ENCODE results near the gene GXYLT2. TPM values are rescaled to one million over a fixed set of nuclear protein-coding genes. Genes with fewer than 3 reads are reported as not detected.
"Not testable (repeated sequence)": the region's sequence is repeated elsewhere in the genome, so short reads cannot be mapped to it uniquely, and the experiment has no call there.

GXYLT2 gene
- total RNA-seq, 1 donor from 2014 or later = 7.8 TPM

DNA sequence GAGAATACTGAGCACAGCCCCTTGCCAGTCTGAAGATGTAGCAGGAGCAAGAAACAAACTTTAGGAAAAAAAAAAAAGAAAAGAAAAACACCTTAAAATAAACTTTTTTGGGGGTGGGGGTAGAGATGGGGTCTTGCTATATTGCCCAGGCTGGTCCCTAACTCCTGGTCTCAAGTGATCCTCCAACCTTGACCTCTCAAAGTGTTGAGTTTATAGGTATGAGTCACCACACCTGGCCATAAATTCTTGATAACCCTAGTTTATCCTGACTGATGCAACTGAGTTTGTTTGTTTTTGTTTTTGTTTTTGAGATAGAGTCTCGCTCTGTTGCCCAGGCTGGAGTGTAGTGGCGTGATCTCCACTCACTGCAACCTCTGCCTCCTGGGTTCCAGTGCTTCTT lies 28.4 kb downstream of the GXYLT2 start:
- no peaks in the 10 kb centered on the region for H3K9me3 Mint-ChIP-seq (ENCODE audit: unreplicated experiment)
- no peak for DNase-seq (ENCODE audit: extremely low spot score, unreplicated experiment)
- no peak overlapping the region for H3K27ac Mint-ChIP-seq (ENCODE audit: unreplicated experiment)
- H3K4me1 Mint-ChIP-seq (ENCODE audit: unreplicated experiment) = no peaks in the 10 kb centered on the region
- TF ChIP-seq, protein P1, sequence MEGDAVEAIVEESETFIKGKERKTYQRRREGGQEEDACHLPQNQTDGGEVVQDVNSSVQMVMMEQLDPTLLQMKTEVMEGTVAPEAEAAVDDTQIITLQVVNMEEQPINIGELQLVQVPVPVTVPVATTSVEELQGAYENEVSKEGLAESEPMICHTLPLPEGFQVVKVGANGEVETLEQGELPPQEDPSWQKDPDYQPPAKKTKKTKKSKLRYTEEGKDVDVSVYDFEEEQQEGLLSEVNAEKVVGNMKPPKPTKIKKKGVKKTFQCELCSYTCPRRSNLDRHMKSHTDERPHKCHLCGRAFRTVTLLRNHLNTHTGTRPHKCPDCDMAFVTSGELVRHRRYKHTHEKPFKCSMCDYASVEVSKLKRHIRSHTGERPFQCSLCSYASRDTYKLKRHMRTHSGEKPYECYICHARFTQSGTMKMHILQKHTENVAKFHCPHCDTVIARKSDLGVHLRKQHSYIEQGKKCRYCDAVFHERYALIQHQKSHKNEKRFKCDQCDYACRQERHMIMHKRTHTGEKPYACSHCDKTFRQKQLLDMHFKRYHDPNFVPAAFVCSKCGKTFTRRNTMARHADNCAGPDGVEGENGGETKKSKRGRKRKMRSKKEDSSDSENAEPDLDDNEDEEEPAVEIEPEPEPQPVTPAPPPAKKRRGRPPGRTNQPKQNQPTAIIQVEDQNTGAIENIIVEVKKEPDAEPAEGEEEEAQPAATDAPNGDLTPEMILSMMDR (IDR thresholded peaks at IDR 0.05) = no peak
- H3K4me3 Mint-ChIP-seq (ENCODE audit: unreplicated experiment) = no peak overlapping the region
- H3K36me3 Mint-ChIP-seq (ENCODE audit: unreplicated experiment) = no peaks in the 10 kb centered on the region
- H3K27me3 Mint-ChIP-seq (ENCODE audit: unreplicated experiment) = no peaks in the 10 kb centered on the region

DNA sequence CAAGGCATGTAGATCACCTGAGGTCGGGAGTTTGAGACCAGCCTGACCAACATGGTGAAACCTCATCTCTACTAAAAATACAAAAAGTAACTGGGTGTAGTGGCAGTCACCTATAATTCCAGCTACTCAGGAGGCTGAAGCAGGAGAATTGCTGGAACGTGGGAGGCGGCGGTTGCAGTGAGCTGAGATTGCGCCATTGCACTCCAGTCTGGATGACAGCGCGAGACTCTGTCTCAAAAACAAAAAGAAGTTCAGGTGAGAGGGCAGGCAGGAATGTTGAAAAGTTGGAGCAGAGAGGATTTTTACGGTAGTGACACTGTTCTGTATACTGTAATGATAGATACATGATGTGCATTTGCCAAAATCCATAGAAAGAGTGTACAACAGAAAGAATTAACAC lies 31.7 kb downstream of the GXYLT2 start:
- H3K27me3 Mint-ChIP-seq (ENCODE audit: unreplicated experiment) = no peaks in the 10 kb centered on the region
- no peaks in the 10 kb centered on the region for H3K36me3 Mint-ChIP-seq (ENCODE audit: unreplicated experiment)
- no peaks in the 10 kb centered on the region for H3K4me1 Mint-ChIP-seq (ENCODE audit: unreplicated experiment)
- no peaks in the 10 kb centered on the region for H3K9me3 Mint-ChIP-seq (ENCODE audit: unreplicated experiment)
- no peak overlapping the region for H3K4me3 Mint-ChIP-seq (ENCODE audit: unreplicated experiment)
- TF ChIP-seq, protein P1 (IDR thresholded peaks at IDR 0.05) = no peak
- H3K27ac Mint-ChIP-seq (ENCODE audit: unreplicated experiment) = no peak overlapping the region
- peak; percentile 10 for DNase-seq (ENCODE audit: extremely low spot score, unreplicated experiment)

DNA sequence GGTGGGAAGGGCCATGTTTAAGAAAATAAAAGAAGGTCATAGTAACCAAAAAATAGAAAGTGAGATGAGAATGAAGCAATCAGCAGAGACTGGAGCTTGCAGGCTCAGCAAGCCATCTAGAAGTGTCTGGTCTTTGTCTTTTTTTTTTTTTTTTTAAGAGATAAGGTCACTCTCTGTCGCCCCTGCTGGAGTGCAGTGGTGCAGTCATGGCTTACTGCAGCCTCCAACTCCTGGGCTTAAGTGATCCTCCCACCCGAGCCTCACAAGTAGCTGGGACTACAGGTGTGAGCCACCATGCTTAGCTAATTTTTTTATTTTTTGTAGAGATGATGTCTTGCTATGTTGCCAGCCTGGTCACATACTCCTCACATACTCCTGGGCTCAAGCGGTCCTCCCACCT lies 36.2 kb downstream of the GXYLT2 start:
- Mint-ChIP-seq H3K9me3 (ENCODE audit: unreplicated experiment) (no peaks in the 10 kb centered on the region), H3K27ac (ENCODE audit: unreplicated experiment) (no peak overlapping the region), H3K36me3 (ENCODE audit: unreplicated experiment) (peaks cover 1% of the 10 kb centered on the region), H3K27me3 (ENCODE audit: unreplicated experiment) (no peaks in the 10 kb centered on the region), H3K4me1 (ENCODE audit: unreplicated experiment) (no peaks in the 10 kb centered on the region), H3K4me3 (ENCODE audit: unreplicated experiment) (no peak overlapping the region)
- TF ChIP-seq, protein P1 (IDR thresholded peaks at IDR 0.05) = no peak
- no peak for DNase-seq (ENCODE audit: extremely low spot score, unreplicated experiment)

DNA sequence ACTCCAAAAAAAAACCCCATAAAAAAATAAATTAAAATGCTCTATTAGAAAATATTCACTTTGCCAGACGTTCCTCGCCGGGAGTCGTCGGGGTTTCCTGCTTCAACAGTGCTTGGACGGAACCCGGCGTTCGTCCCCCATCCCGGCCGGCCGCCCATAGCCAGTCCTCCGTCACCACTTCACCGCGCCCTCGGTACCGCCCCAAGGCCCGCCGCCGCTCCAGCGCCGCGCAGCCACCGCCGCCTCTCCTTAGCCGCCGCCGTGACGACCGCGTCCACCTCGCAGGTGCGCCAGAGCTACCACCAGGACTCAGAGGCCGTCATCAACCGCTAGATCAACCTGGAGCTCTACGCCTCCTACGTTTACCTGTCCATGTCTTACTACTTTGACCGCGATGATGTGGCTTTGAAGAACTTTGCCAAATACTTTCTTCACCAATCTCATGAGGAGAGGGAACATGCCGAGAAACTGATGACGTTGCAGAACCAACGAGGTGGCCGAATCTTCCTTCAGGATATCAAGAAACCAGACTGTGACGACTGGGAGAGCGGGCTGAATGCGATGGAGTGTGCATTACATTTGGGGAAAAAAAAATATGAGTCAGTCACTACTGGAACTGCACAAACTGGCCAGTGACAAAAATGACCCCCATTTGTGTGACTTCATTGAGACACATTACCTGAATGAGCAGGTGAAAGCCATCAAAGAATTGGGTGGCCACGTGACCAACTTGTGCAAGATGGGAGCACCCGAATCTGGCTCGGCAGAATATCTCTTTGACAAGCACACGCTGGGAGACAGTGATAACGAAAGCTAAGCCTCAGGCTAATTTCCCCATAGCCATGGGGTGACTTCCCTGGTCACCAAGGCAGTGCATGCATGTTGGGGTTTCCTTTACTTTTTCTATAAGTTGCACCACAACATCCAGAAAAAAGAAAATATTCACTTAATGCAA lies 41.2 kb downstream of the GXYLT2 start:
- not testable (repeated sequence) for H3K27ac Mint-ChIP-seq (ENCODE audit: unreplicated experiment); H3K36me3 Mint-ChIP-seq (ENCODE audit: unreplicated experiment); H3K4me3 Mint-ChIP-seq (ENCODE audit: unreplicated experiment); H3K4me1 Mint-ChIP-seq (ENCODE audit: unreplicated experiment); H3K9me3 Mint-ChIP-seq (ENCODE audit: unreplicated experiment); DNase-seq (ENCODE audit: extremely low spot score, unreplicated experiment); H3K27me3 Mint-ChIP-seq (ENCODE audit: unreplicated experiment)

DNA sequence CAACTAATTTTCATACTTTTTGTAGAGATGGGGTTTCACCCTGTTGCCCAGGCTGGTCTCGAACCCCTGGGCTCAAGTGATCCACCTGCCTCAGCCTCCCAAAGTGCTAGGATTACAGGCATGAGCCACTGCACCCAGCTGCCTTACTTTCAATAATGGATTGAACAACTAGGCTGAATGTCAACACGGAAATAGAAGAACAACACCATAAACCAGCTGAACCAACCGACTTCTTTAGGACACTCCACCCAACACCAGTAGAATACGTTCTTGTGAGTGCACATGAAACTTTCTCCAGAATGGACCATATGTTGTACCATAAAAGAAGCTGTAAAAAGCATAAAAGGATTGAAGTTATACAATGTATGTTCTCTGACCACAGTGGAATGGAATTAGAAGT lies 42.9 kb downstream of the GXYLT2 start:
- Mint-ChIP-seq H3K36me3 (ENCODE audit: unreplicated experiment) (peaks cover 3% of the 10 kb centered on the region), H3K4me1 (ENCODE audit: unreplicated experiment) (no peaks in the 10 kb centered on the region), H3K9me3 (ENCODE audit: unreplicated experiment) (no peaks in the 10 kb centered on the region), H3K27ac (ENCODE audit: unreplicated experiment) (no peak overlapping the region), H3K27me3 (ENCODE audit: unreplicated experiment) (peaks cover 3% of the 10 kb centered on the region), H3K4me3 (ENCODE audit: unreplicated experiment) (no peak overlapping the region)
- no peak for DNase-seq (ENCODE audit: extremely low spot score, unreplicated experiment)
- TF ChIP-seq, protein P1 (IDR thresholded peaks at IDR 0.05) = no peak
